ENCODE data around the gene IGSF21.

IGSF21 gene

GRCh38 chr1:18229625-18230024, 122.0 kb downstream of the IGSF21 start:
- DNase-seq (ENCODE audit: low spot score): no peak

- DNase-seq (ENCODE audit: low spot score): no peak
These were observed 122.7 kb downstream of the IGSF21 start for GRCh38 chr1:18230321-18230720.

GRCh38 chr1:18230840-18231239, 123.2 kb downstream of the IGSF21 start:
- DNase-seq (ENCODE audit: low spot score): no peak

GRCh38 chr1:18232052-18232451, 124.5 kb downstream of the IGSF21 start:
- DNase-seq (ENCODE audit: low spot score): no peak

- no peak for DNase-seq (ENCODE audit: low spot score)
These were observed 125.7 kb downstream of the IGSF21 start for GRCh38 chr1:18233176-18233864.

GRCh38 chr1:18234790-18235242, 127.2 kb downstream of the IGSF21 start:
- DNase-seq (ENCODE audit: low spot score): peak; percentile 75

GRCh38 chr1:18237371-18237770, 129.8 kb downstream of the IGSF21 start:
- DNase-seq (ENCODE audit: low spot score): no peak

- DNase-seq (ENCODE audit: low spot score): no peak
These were observed 130.6 kb downstream of the IGSF21 start for GRCh38 chr1:18238190-18238589.

- DNase-seq (ENCODE audit: low spot score): no peak
These were observed 132.1 kb downstream of the IGSF21 start for GRCh38 chr1:18239671-18240070.

- DNase-seq (ENCODE audit: low spot score): no peak
These were observed 133.3 kb downstream of the IGSF21 start for GRCh38 chr1:18240906-18241305.

GRCh38 chr1:18241891-18242290, 134.3 kb downstream of the IGSF21 start:
- DNase-seq (ENCODE audit: low spot score): no peak

GRCh38 chr1:18243503-18244175, 136.0 kb downstream of the IGSF21 start:
- DNase-seq (ENCODE audit: low spot score): no peak

GRCh38 chr1:18244762-18245161, 137.2 kb downstream of the IGSF21 start:
- no peak for DNase-seq (ENCODE audit: low spot score)

- no peak for DNase-seq (ENCODE audit: low spot score)
These were observed 138.0 kb downstream of the IGSF21 start for GRCh38 chr1:18245647-18246046.

- DNase-seq (ENCODE audit: low spot score): no peak
These were observed 138.9 kb downstream of the IGSF21 start for GRCh38 chr1:18246543-18246942.

GRCh38 chr1:18247151-18247550, 139.6 kb downstream of the IGSF21 start:
- DNase-seq (ENCODE audit: low spot score): no peak

- no peak for DNase-seq (ENCODE audit: low spot score)
These were observed 142.0 kb downstream of the IGSF21 start for GRCh38 chr1:18249631-18250030.

GRCh38 chr1:18253093-18253492, 145.5 kb downstream of the IGSF21 start:
- no peak for DNase-seq (ENCODE audit: low spot score)

GRCh38 chr1:18256282-18257235, 149.0 kb downstream of the IGSF21 start:
- peak; percentile 63 for DNase-seq (ENCODE audit: low spot score)

GRCh38 chr1:18257778-18258177, 150.2 kb downstream of the IGSF21 start:
- DNase-seq (ENCODE audit: low spot score): no peak

- no peak for DNase-seq (ENCODE audit: low spot score)
These were observed 154.3 kb downstream of the IGSF21 start for GRCh38 chr1:18261891-18262290.

GRCh38 chr1:18262726-18263125, 155.1 kb downstream of the IGSF21 start:
- DNase-seq (ENCODE audit: low spot score): no peak
